HCT116 (cell line): Measurements from ENCODE around the gene MAP4K2.

Experiments
- CEBPB ChIP-seq: IDR thresholded peaks from 2 replicates; pipeline ENCODE4 v1.6.1; 2012; ENCODE audit warnings: low read depth
- EGR1 ChIP-seq: IDR thresholded peaks from 2 replicates; pipeline ENCODE4 v1.6.1; 2012; ENCODE audit warnings: low read depth
- EZH2 ChIP-seq: fragments of 200-600 bp; sonication (generic); IDR thresholded peaks from 2 replicates; pipeline ENCODE4 v1.6.1; 2017; ENCODE audit warnings: antibody characterized with exemption, mixed run types
- POLR2AphosphoS5 ChIP-seq: IDR thresholded peaks from 2 replicates; pipeline ENCODE4 v1.6.1; 2011; ENCODE audit warnings: mild to moderate bottlenecking, low read depth, low read length, moderate library complexity
- RAD21 ChIP-seq: IDR thresholded peaks from 2 replicates; pipeline ENCODE4 v1.6.1; 2012; ENCODE audit warnings: low read depth, mild to moderate bottlenecking
- SP1 ChIP-seq: IDR thresholded peaks from 2 replicates; pipeline ENCODE4 v1.6.1; 2012; ENCODE audit warnings: low read depth
- TCF7L2 ChIP-seq: IDR thresholded peaks from 2 replicates; pipeline ENCODE4 v1.7.0; 2011; ENCODE audit warnings: borderline replicate concordance, inconsistent platforms; ENCODE audit not compliant: insufficient read depth, insufficient read length; ENCODE audit errors: extremely low read depth
- ZNF274 ChIP-seq: fragments of 200-500 bp; sonication (Bioruptor generic); IDR thresholded peaks from 2 replicates; pipeline ENCODE4 v1.6.1; 2014; ENCODE audit warnings: mild to moderate bottlenecking, low read depth, low read length, inconsistent platforms
- TF ChIP-seq, protein P1 (sequence below), 3 experiments: fragments of 200-600 bp in 1 of 3; sonication (generic) in 1 of 3; IDR thresholded peaks in 2 of 3; conservative IDR thresholded peaks in 1 of 3; 2 replicates each; pipeline ENCODE4 v1.5.1; 2012 to 2017; ENCODE audit warnings: low read depth in 2 of 3, low read length in 2 of 3, antibody characterized with exemption in 1 of 3, borderline replicate concordance in 1 of 3, control low read depth in 1 of 3, mild to moderate bottlenecking in 1 of 3, mixed read lengths in 1 of 3, mixed run types in 1 of 3, moderate library complexity in 1 of 3; ENCODE audit not compliant: insufficient read depth in 1 of 3
- TF ChIP-seq, protein P2 (sequence below): IDR thresholded peaks from 2 replicates; pipeline ENCODE4 v1.6.1; 2012; ENCODE audit warnings: low read depth

DNA sequence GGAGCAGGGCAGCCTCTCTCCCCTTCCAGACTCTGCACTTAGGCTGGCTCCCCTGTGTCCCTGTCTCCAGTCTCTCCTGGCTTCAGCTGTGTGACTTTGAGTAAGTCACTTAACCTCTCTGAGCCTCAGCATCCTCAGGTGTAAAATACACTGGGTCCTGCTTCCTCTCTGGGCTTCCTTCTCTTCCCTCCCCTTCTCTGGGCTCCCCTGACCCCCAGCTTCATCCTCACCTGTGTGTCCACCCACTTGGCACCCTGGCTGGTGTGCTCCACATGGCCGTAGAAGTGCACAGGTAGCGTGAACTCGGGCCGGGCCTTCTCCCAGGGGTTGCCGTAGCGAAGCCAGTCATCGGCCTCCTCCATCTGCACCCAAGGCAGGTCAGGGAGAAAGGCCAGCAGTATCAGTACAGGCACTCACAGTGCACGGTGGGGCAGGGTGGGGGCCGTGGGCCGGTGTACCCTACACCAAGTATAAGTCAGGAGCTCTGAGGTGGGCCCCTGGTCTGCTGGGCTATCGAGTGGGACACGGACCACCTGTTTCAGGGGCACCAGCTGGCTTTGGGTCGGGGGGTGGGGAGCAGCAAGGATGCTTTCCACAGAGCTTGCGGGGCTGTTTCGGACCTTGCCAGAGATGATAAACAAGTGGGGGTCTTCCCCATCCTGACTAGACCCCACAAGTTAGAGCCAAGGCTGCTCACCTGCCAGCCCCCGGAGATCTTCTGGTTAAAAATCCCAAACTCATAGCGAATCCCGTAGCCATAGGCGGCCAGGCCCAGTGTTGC, 45.3 kb downstream of the MAP4K2 start:
- no peak for TF ChIP-seq RAD21
- TF ChIP-seq, protein P1, sequence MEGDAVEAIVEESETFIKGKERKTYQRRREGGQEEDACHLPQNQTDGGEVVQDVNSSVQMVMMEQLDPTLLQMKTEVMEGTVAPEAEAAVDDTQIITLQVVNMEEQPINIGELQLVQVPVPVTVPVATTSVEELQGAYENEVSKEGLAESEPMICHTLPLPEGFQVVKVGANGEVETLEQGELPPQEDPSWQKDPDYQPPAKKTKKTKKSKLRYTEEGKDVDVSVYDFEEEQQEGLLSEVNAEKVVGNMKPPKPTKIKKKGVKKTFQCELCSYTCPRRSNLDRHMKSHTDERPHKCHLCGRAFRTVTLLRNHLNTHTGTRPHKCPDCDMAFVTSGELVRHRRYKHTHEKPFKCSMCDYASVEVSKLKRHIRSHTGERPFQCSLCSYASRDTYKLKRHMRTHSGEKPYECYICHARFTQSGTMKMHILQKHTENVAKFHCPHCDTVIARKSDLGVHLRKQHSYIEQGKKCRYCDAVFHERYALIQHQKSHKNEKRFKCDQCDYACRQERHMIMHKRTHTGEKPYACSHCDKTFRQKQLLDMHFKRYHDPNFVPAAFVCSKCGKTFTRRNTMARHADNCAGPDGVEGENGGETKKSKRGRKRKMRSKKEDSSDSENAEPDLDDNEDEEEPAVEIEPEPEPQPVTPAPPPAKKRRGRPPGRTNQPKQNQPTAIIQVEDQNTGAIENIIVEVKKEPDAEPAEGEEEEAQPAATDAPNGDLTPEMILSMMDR (IDR thresholded peaks at IDR 0.05 in 2 of 3, conservative IDR thresholded peaks at IDR 0.05 in 1 of 3; ENCODE audit: borderline replicate concordance in 1 of 3, insufficient read depth in 1 of 3, low read depth in 2 of 3, low read length in 2 of 3), result no peak
- no peak for TF ChIP-seq POLR2AphosphoS5
- no peak for TF ChIP-seq SP1
- TF ChIP-seq EZH2, result no peak
- no peak for TF ChIP-seq TCF7L2
- no peak for TF ChIP-seq ZNF274
- TF ChIP-seq, protein P2, sequence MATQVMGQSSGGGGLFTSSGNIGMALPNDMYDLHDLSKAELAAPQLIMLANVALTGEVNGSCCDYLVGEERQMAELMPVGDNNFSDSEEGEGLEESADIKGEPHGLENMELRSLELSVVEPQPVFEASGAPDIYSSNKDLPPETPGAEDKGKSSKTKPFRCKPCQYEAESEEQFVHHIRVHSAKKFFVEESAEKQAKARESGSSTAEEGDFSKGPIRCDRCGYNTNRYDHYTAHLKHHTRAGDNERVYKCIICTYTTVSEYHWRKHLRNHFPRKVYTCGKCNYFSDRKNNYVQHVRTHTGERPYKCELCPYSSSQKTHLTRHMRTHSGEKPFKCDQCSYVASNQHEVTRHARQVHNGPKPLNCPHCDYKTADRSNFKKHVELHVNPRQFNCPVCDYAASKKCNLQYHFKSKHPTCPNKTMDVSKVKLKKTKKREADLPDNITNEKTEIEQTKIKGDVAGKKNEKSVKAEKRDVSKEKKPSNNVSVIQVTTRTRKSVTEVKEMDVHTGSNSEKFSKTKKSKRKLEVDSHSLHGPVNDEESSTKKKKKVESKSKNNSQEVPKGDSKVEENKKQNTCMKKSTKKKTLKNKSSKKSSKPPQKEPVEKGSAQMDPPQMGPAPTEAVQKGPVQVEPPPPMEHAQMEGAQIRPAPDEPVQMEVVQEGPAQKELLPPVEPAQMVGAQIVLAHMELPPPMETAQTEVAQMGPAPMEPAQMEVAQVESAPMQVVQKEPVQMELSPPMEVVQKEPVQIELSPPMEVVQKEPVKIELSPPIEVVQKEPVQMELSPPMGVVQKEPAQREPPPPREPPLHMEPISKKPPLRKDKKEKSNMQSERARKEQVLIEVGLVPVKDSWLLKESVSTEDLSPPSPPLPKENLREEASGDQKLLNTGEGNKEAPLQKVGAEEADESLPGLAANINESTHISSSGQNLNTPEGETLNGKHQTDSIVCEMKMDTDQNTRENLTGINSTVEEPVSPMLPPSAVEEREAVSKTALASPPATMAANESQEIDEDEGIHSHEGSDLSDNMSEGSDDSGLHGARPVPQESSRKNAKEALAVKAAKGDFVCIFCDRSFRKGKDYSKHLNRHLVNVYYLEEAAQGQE, result no peak
- no peak for TF ChIP-seq CEBPB
- TF ChIP-seq EGR1, result no peak
